B cell (primary cell): Measurements from ENCODE around the gene CDIP1. TPM values are rescaled to one million over a fixed set of nuclear protein-coding genes. Genes with fewer than 3 reads are reported as not detected.

ENCODE experiments used
- ATAC-seq: fragments of 200-7000 bp; cut with Tn5 transposase; one replicate; pipeline ENCODE4 v1.10.0; 2021; ENCODE audit warnings: low read depth, mild to moderate bottlenecking, moderate number of reproducible peaks, moderate library complexity
- CTCF ChIA-PET: fragments of 350-600 bp; sonication (Branson Sonifier 250); formaldehyde crosslinking; loops from one replicate; lab custom pipeline; 2021; ENCODE audit warnings: antibody characterized with exemption, inconsistent platforms; lab: Charles Lee
- POLR2A ChIA-PET: fragments of 350-600 bp; sonication (Branson Sonifier 250); formaldehyde crosslinking; loops from one replicate; lab custom pipeline; 2021; ENCODE audit warnings: antibody characterized with exemption; lab: Charles Lee
- DNase-seq: peaks from one replicate; pipeline ENCODE4 v3.0.0; 2013
- H2AFZ ChIP-seq: 2 replicates; pipeline ENCODE4 v1.6.1; 2012; ENCODE audit warnings: mild to moderate bottlenecking, low read depth, low read length; ENCODE audit not compliant: insufficient read depth, poor library complexity, severe bottlenecking
- H3K27ac ChIP-seq, 2 donors: 1 replicate in 1 of 2; 2 replicates in 1 of 2; pipeline ENCODE4 v1.5.1; 2012 to 2013; ENCODE audit warnings: low read length in 2 of 2, mild to moderate bottlenecking in 2 of 2, moderate library complexity in 1 of 2
- H3K27me3 ChIP-seq, 4 experiments: fragments of 200-600 bp in 1 of 4; sonication (generic) in 1 of 4; replicated peaks in 1 of 4; 1 replicate in 2 of 4; 2 replicates in 2 of 4; pipeline versions ENCODE4 v1.6.1 to v1.7.0; 2013 to 2016; ENCODE audit warnings: low read length in 3 of 4, mild to moderate bottlenecking in 2 of 4, mixed read lengths in 1 of 4, moderate library complexity in 1 of 4; ENCODE audit not compliant: insufficient read depth in 4 of 4, control insufficient read depth in 3 of 4; ENCODE audit errors: control extremely low read depth in 1 of 4
- H3K36me3 ChIP-seq, 2 experiments: replicated peaks in 1 of 2; 1 replicate in 1 of 2; 2 replicates in 1 of 2; pipeline versions ENCODE4 v1.6.1 to v1.7.1; 2013; ENCODE audit warnings: low read length in 1 of 2; ENCODE audit not compliant: insufficient read depth in 2 of 2, control insufficient read depth in 1 of 2; ENCODE audit errors: control extremely low read depth in 1 of 2, extremely low read depth in 1 of 2
- H3K4me1 ChIP-seq, 2 donors: fragments of 200-600 bp in 1 of 2; sonication (generic) in 1 of 2; 1 replicate in 1 of 2; 2 replicates in 1 of 2; pipeline versions ENCODE4 v1.5.1 to v1.6.1; 2013 to 2017; ENCODE audit warnings: low read length in 2 of 2; ENCODE audit not compliant: control insufficient read depth in 2 of 2, insufficient read depth in 2 of 2
- H3K4me2 ChIP-seq: replicated peaks from 2 replicates; pipeline ENCODE3; 2012; ENCODE audit warnings: mild to moderate bottlenecking, low read depth, low read length; ENCODE audit not compliant: poor library complexity, severe bottlenecking
- H3K4me3 ChIP-seq, 5 experiments: fragments of 200-600 bp in 1 of 5; sonication (generic) in 1 of 5; 1 replicate in 3 of 5; 2 replicates in 2 of 5; pipeline versions ENCODE4 v1.5.1 to v1.7.0; 2011 to 2016; ENCODE audit warnings: low read length in 4 of 5, mild to moderate bottlenecking in 4 of 5, low read depth in 2 of 5, control low read depth in 1 of 5, moderate library complexity in 1 of 5; ENCODE audit not compliant: insufficient read depth in 1 of 5; ENCODE audit errors: control extremely low read depth in 1 of 5, extremely low read depth in 1 of 5
- H3K79me2 ChIP-seq: fragments of 200-600 bp; sonication (generic); one replicate; pipeline ENCODE4 v1.6.0; 2016; ENCODE audit warnings: low read length; ENCODE audit not compliant: control insufficient read depth, insufficient read depth
- H3K9ac ChIP-seq: fragments of 200-600 bp; sonication (generic); 2 replicates; pipeline ENCODE4 v1.6.1; 2017; ENCODE audit warnings: mild to moderate bottlenecking, low read length, moderate library complexity
- H3K9me3 ChIP-seq, 3 donors: one replicate each; pipeline versions ENCODE4 v1.6.1 to v1.7.1; 2013; ENCODE audit warnings: low read length in 2 of 3; ENCODE audit not compliant: control insufficient read depth in 2 of 3, insufficient read depth in 1 of 3; ENCODE audit errors: control extremely low read depth in 1 of 3
- H4K20me1 ChIP-seq: 2 replicates; pipeline ENCODE4 v1.6.0; 2012; ENCODE audit warnings: mild to moderate bottlenecking, low read length; ENCODE audit not compliant: insufficient read depth, control insufficient read depth, poor library complexity, severe bottlenecking
- H3K27ac Mint-ChIP-seq: one replicate; pipeline ENCODE4 v1.8.0; 2021; ENCODE audit warnings: mixed read lengths
- H3K27me3 Mint-ChIP-seq: one replicate; pipeline ENCODE4 v1.8.0; 2021; ENCODE audit warnings: mixed read lengths
- H3K4me1 Mint-ChIP-seq: one replicate; pipeline ENCODE4 v1.8.0; 2021; ENCODE audit warnings: mixed read lengths
- H3K4me3 Mint-ChIP-seq: one replicate; pipeline ENCODE4 v1.8.0; 2021; ENCODE audit warnings: mixed read lengths
- H3K9me3 Mint-ChIP-seq: one replicate; pipeline ENCODE4 v1.8.0; 2022; ENCODE audit warnings: mixed read lengths; ENCODE audit not compliant: insufficient read depth
- CTCF ChIP-seq: fragments of 200-600 bp; IDR thresholded peaks from one replicate; pipeline ENCODE4 v1.8.0; 2022; ENCODE audit warnings: antibody characterized with exemption, mild to moderate bottlenecking
- EZH2 ChIP-seq: IDR thresholded peaks from 2 replicates; pipeline ENCODE4 v1.6.1; 2012; ENCODE audit warnings: borderline replicate concordance, low read depth, mild to moderate bottlenecking, moderate library complexity, low read length; ENCODE audit not compliant: insufficient read depth, poor library complexity, severe bottlenecking
- WGBS: methylation state at CpG from one replicate; pipeline ENCODE4 v1.1.5; 2013; ENCODE audit warnings: missing lambda C conversion rate; ENCODE audit not compliant: insufficient coverage; 5-methylcytosine and 5-hydroxymethylcytosine counted together
- intact Hi-C: fragments of 100-400 bp; cut with micrococcal nuclease; formaldehyde crosslinking; loops from one replicate; pipeline ENCODE4 v1.10.0; 2022
- polyA plus RNA-seq: library from polyadenylated mRNA; depleted of rRNA; stranded (reverse); fragments of >200 nt; gene quantifications from 2 replicates; pipeline ENCODE4 v1.2.3, GENCODE V29; 2012
- total RNA-seq, 2 donors: library from RNA; stranded (reverse); fragments of 120-200 nt in 1 of 2; gene quantifications; 1 replicate in 1 of 2; 2 replicates in 1 of 2; pipeline versions ENCODE4 v1.2.3 to v1.2.4, GENCODE V29; 2013 to 2022

The CDIP1 gene
- total and polyA plus RNA-seq, 2 donors (not counting 1 experiment from before 2014, with no cell fraction given), result 12.8 to 20.3 TPM

GRCh38 chr16:4556580-4556979 lies 18.0 kb upstream of the CDIP1 start:
- Mint-ChIP-seq H3K27me3 (peaks cover 10% of the 10 kb centered on the region), H3K27ac (no peak overlapping the region), H3K4me3 (no peak overlapping the region), H3K4me1 (no peaks in the 10 kb centered on the region), H3K9me3 (no peaks in the 10 kb centered on the region)
- ATAC-seq, result no peak
- H3K9ac ChIP-seq, result no peak overlapping the region
- no peaks in the 10 kb centered on the region for H4K20me1 ChIP-seq
- H3K27ac ChIP-seq, result no peak overlapping the region
- no peaks in the 10 kb centered on the region for H3K36me3 ChIP-seq
- TF ChIP-seq EZH2 (no peak), CTCF (no peak)
- no peaks in the 10 kb centered on the region for H3K79me2 ChIP-seq
- no peak overlapping the region for H3K4me2 ChIP-seq
- intact Hi-C loops, result no loop called here
- no peaks in the 10 kb centered on the region for H3K4me1 ChIP-seq
- H2AFZ ChIP-seq, result no peak overlapping the region
- DNase-seq, result no peak
- ChIA-PET CTCF (interaction anchor here (1.4 to 1.6 kb wide), 4 partner anchors 10 to 51 kb away, joined by 3 to 6 read pairs (median 5); no protein-coding TSS in a partner anchor), POLR2A (interaction anchor here (0.6 kb wide), 1 partner anchor 85 kb away, joined by 12 read pairs; no protein-coding TSS in a partner anchor)
- H3K27me3 ChIP-seq, result no peaks in the 10 kb centered on the region
- WGBS, result 96% methylated on average over 12 of the region's 14 CpGs
- no peak overlapping the region for H3K4me3 ChIP-seq
- H3K9me3 ChIP-seq, result no peaks in the 10 kb centered on the region

GRCh38 chr16:4556112-4556511 lies 17.5 kb upstream of the CDIP1 start, which contains the start of gene C16orf96:
C16orf96 (plus strand) TSS chr16:4556340; CDS start chr16:4556490, 150 bp downstream.
- H3K27ac Mint-ChIP-seq, result no peak within 1 kb of the TSS
- DNase-seq (no peak), ATAC-seq (no peak)
- H3K9me3 Mint-ChIP-seq, result no peaks in the 10 kb centered on the region
- TF ChIP-seq CTCF, result no peak
- no peak for TF ChIP-seq EZH2
- CTCF ChIA-PET, result interaction anchor here (1.4 to 1.6 kb wide), 4 partner anchors 10 to 51 kb away, joined by 3 to 6 read pairs (median 5); no protein-coding TSS in a partner anchor
- Histone ChIP-seq H3K79me2 (no peaks in the 10 kb centered on the region), H3K27me3 (no peaks in the 10 kb centered on the region), H3K9ac (no peak within 1 kb of the TSS), H3K9me3 (no peaks in the 10 kb centered on the region), H2AFZ (no peak within 1 kb of the TSS), H3K36me3 (no peaks in the 10 kb centered on the region), H3K4me1 (no peaks in the 10 kb centered on the region), H4K20me1 (no peaks in the 10 kb centered on the region), H3K27ac (no peak within 1 kb of the TSS), H3K4me2 (no peak within 1 kb of the TSS), H3K4me3 (no peak within 1 kb of the TSS)
- peaks cover 10% of the 10 kb centered on the region for H3K27me3 Mint-ChIP-seq
- intact Hi-C loops, result no loop called here
- WGBS, result 93% methylated on average over 4 of the region's 4 CpGs
- no peak within 1 kb of the TSS for H3K4me3 Mint-ChIP-seq
- POLR2A ChIA-PET, result no interaction called here
- no peaks in the 10 kb centered on the region for H3K4me1 Mint-ChIP-seq
